H7 (cell line): ENCODE data around the gene FNTB. TPM values are rescaled to one million over a fixed set of nuclear protein-coding genes. Genes with fewer than 3 reads are reported as not detected.

Experiments
- DNase-seq: peaks from one replicate; pipeline ENCODE4 v3.0.0; 2012
- H3K27me3 ChIP-seq: 2 replicates; pipeline ENCODE4 v1.6.0; 2011; ENCODE audit warnings: mild to moderate bottlenecking, low read length; ENCODE audit not compliant: control insufficient read depth, insufficient read depth
- H3K36me3 ChIP-seq: replicated peaks from 2 replicates; pipeline ENCODE4 v1.5.1; 2011; ENCODE audit warnings: low read length; ENCODE audit not compliant: control insufficient read depth, insufficient read depth
- H3K4me3 ChIP-seq: 2 replicates; pipeline ENCODE4 v1.5.1; 2011; ENCODE audit warnings: low read depth, mild to moderate bottlenecking, control low read depth, low read length, moderate library complexity; ENCODE audit not compliant: insufficient read depth
- total RNA-seq: library from RNA; depleted of rRNA; stranded (reverse); fragments of >200 nt; shearing (Covaris generic); gene quantifications from 2 replicates; pipeline ENCODE4 v1.2.3, GENCODE V29; 2014

Gene FNTB
- total RNA-seq, 1 experiment from 2014 or later: 11.4 TPM

GRCh38 chr14:64979336-64980074 lies 7.2 kb upstream of the FNTB start:
- H3K4me3 ChIP-seq: no peak overlapping the region
- no peak for DNase-seq
- H3K36me3 ChIP-seq: no peaks in the 10 kb centered on the region

GRCh38 chr14:64983439-64984310 lies 3.0 kb upstream of the FNTB start:
- Histone ChIP-seq H3K27me3 (no peaks in the 10 kb centered on the region), H3K4me3 (no peak overlapping the region), H3K36me3 (no peaks in the 10 kb centered on the region)
- DNase-seq: peak; percentile 81

More at GRCh38 chr14:64979336-64980074, 7.2 kb upstream of the FNTB start:
- no peaks in the 10 kb centered on the region for H3K27me3 ChIP-seq

GRCh38 chr14:64987438-64987767 lies 708 bp downstream of the FNTB start:
- Histone ChIP-seq H3K27me3 (no peaks in the 10 kb centered on the region), H3K36me3 (no peaks in the 10 kb centered on the region), H3K4me3 (peak overlapping the region; percentile 61)
- DNase-seq: no peak

- Histone ChIP-seq H3K36me3 (no peaks in the 10 kb centered on the region), H3K27me3 (no peaks in the 10 kb centered on the region), H3K4me3 (no peak overlapping the region)
- DNase-seq: no peak
These were observed 3.6 kb downstream of the FNTB start for GRCh38 chr14:64990296-64990695.

GRCh38 chr14:64990939-64991338 lies 4.2 kb downstream of the FNTB start:
- DNase-seq: no peak
- Histone ChIP-seq H3K36me3 (no peaks in the 10 kb centered on the region), H3K27me3 (no peaks in the 10 kb centered on the region), H3K4me3 (no peak overlapping the region)

- DNase-seq: no peak
- Histone ChIP-seq H3K27me3 (no peaks in the 10 kb centered on the region), H3K4me3 (no peak overlapping the region), H3K36me3 (no peaks in the 10 kb centered on the region)
These were observed 5.7 kb downstream of the FNTB start for GRCh38 chr14:64992328-64992885.

GRCh38 chr14:64993266-64993930 lies 6.7 kb downstream of the FNTB start:
- no peaks in the 10 kb centered on the region for H3K27me3 ChIP-seq
- H3K4me3 ChIP-seq: no peak overlapping the region
- no peak for DNase-seq
- H3K36me3 ChIP-seq: no peaks in the 10 kb centered on the region

- Histone ChIP-seq H3K4me3 (no peak overlapping the region), H3K36me3 (no peaks in the 10 kb centered on the region), H3K27me3 (no peaks in the 10 kb centered on the region)
- no peak for DNase-seq
These were observed 7.8 kb downstream of the FNTB start for GRCh38 chr14:64994540-64994939.

- no peaks in the 10 kb centered on the region for H3K36me3 ChIP-seq
- DNase-seq: no peak
- H3K4me3 ChIP-seq: no peak overlapping the region
- no peaks in the 10 kb centered on the region for H3K27me3 ChIP-seq
These were observed 8.6 kb downstream of the FNTB start for GRCh38 chr14:64995291-64995690.

GRCh38 chr14:64997108-64997794 lies 10.6 kb downstream of the FNTB start:
- no peaks in the 10 kb centered on the region for H3K27me3 ChIP-seq
- no peak overlapping the region for H3K4me3 ChIP-seq
- no peaks in the 10 kb centered on the region for H3K36me3 ChIP-seq
- DNase-seq: no peak

- no peaks in the 10 kb centered on the region for H3K27me3 ChIP-seq
- no peak for DNase-seq
- H3K4me3 ChIP-seq: no peak overlapping the region
- no peaks in the 10 kb centered on the region for H3K36me3 ChIP-seq
These were observed 11.8 kb downstream of the FNTB start for GRCh38 chr14:64998455-64998931.

- Histone ChIP-seq H3K27me3 (no peaks in the 10 kb centered on the region), H3K36me3 (no peaks in the 10 kb centered on the region; the same call in 1 of the 2 replicates), H3K4me3 (no peak overlapping the region)
- no peak for DNase-seq
These were observed 14.3 kb downstream of the FNTB start for GRCh38 chr14:65000898-65001591.

GRCh38 chr14:65001723-65002122 lies 15.0 kb downstream of the FNTB start:
- no peak for DNase-seq
- H3K36me3 ChIP-seq: no peaks in the 10 kb centered on the region; the same call in 1 of the 2 replicates
- H3K4me3 ChIP-seq: no peak overlapping the region
- no peaks in the 10 kb centered on the region for H3K27me3 ChIP-seq
